NOMO-1 treated with DMSO at 0.1 percent for 48 hours (cell line): ENCODE measurements around the gene LYRM7.
"Not testable (repeated sequence)": the region's sequence is repeated elsewhere in the genome, so short reads cannot be mapped to it uniquely, and the experiment has no call there.

Experiments
- DNase-seq: peaks from one replicate; lab custom pipeline; 2025; ENCODE audit not compliant: unreplicated experiment; lab: John Stamatoyannopoulos, UW

LYRM7 gene

DNA sequence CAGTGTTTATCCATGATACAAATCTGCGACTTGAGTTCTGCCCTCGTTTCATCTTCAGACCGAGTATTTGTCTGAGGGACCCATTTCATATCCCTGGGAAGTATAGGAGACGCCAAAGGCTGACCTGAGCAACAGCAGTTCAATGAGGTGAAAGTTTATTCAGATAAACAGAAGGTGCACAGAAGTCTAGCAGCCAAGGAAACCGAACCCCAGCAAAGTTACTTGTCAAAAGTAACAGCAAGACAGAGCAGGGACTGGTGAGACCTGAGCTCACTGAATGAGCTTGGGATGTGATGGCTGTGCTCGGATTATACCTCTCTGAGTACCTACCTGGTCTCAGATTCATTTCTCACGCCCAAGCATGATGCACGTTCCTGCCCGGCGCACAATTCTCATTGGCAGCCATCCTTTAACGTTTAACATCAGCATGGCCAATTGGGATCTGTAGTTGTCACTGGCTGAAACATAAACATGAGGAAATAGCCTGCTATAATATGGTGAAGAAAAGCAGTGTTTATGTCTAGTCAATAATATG, 599 bp downstream of the LYRM7 start:
- DNase-seq: no peak

- DNase-seq: no peak
Measured at GRCh38 chr5:131180407-131180806, 9.7 kb downstream of the LYRM7 start.

GRCh38 chr5:131182839-131183238, 12.1 kb downstream of the LYRM7 start:
- DNase-seq: no peak

- DNase-seq: no peak
Measured at GRCh38 chr5:131185523-131186104, 14.9 kb downstream of the LYRM7 start.

- no peak for DNase-seq
Measured at GRCh38 chr5:131186561-131187256, 16.0 kb downstream of the LYRM7 start.

- no peak for DNase-seq
Measured at GRCh38 chr5:131193106-131193505, 22.4 kb downstream of the LYRM7 start.

GRCh38 chr5:131193897-131194296, 23.2 kb downstream of the LYRM7 start:
- DNase-seq: not testable (repeated sequence)

GRCh38 chr5:131194725-131195124, 24.0 kb downstream of the LYRM7 start:
- no peak for DNase-seq

GRCh38 chr5:131195696-131196095, 25.0 kb downstream of the LYRM7 start:
- no peak for DNase-seq

DNA sequence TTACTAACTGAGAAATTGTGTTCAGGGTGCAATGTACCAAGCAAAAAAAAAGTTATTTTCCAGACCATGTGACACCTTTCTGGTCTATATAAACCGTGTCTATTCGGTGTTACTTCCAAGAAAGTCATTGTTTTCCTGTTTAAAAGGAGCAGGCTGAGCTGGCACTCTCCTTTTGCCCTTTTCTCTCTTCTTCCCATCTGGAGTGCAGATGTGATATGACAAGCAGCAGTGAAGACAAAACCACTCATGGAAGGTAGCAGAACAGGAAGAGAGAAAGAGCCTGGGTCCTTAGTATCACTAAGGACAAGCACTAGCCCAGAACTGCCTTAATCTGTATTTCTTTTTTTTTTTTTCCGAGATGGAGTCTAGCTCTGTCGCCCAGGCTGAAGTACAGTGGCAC, 25.6 kb downstream of the LYRM7 start:
- no peak for DNase-seq

DNA sequence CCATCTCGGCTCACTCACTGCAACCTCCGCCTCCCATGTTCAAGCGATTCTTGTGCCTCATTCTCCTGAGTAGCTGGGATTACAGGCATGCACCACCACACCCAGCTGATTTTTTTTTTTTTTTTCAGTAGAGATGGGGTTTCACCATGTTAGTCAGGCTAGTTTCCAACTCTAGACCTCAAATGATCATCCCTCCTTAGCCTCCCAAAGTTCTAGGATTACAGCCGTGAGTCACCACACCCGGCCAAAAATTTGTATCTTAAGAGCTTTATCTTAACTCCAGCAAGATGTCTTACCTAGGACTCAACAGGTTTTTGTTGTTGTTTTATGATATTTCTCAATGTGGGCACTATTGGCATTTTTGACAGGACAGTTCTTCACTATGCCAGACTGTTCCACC, 27.9 kb downstream of the LYRM7 start:
- DNase-seq: no peak

DNA sequence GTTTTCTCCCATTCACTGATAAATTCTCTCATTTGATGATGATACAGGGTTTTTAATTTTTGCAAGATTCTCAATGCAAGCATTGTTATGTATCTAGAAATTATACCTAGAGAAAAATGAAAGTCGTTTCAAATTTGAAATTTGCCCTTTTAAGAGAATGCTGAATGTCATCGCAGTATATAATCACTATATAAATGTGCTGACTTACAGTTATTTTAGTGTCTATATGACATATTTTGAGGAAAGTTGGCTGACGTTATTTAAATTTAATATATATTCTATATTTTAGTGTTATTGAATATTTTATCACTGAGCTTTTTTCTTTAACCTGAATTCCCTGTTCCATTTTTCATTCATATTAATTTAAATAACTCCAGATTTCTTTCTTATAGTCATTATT, 29.8 kb downstream of the LYRM7 start:
- no peak for DNase-seq

DNA sequence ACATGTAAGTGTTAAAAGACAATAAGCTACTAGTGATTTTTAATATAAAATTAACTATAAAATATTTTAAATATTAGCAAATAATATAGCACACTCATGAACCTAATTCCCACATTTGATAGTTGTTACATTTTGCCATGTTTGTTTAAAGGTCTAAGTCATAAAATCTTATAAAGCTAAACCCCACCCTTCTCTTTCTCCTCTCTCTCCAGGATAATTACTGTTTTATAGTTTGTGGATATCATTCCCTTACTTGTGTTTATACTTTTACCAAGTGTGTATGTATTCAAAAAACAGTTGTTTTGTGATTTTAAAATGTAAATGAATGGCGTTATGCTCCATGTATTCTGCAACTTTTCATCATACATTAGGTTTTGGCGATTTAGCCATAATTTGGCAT, 34.2 kb downstream of the LYRM7 start:
- no peak for DNase-seq

DNA sequence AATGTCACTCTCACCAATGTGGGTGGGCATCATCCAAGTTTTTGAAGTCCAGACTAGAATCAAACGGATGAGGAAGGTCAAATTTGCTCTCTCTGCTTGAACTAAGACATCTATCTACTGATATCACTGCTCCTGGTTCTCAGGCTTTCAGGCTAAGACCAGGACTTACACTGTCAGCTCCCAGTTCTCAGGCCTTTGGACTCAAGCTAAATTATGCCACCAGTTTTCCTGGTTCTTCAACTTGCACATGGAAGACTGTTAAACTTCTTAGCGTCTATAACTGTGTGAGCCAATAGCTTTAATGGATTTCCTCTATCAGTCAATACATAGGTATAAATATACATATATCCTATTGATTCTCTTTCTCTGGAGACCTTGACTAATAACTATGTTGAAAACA, 35.3 kb downstream of the LYRM7 start:
- no peak for DNase-seq

- peak; percentile 88 for DNase-seq
Measured at GRCh38 chr5:131206772-131207171, 36.0 kb downstream of the LYRM7 start.

- no peak for DNase-seq
Measured at GRCh38 chr5:131209175-131209505, 38.4 kb downstream of the LYRM7 start.

DNA sequence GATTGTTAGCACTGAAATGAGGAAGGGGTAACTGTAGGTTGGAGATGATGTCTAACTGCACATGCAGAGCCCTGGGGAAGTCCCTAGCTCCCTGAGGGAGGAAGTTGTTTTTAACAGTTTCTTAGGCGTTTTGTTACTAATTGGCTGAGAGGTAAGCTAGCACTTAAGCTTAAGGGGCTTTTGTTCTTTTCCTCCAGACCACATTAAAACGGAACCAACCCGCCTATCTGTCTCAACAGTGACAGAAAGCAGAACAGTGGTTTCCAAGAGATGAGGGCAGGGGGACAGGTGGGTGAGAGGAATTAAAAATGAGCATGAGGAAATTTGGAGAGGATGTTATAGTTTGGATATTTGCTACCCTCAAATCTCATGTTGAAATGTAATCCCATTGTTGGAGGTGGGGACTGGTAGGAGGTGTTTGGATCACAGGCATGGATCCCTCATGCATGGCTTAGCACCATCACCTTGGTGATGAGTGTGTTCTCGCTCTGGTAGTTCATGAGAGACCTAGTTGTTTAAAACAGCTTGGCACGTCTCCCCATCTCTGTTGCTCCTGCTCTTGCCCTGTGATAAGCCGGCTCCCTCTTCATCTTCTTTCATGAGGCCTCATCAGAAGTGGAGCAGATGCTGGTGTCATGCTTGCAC, 38.9 kb downstream of the LYRM7 start:
- peak; percentile 99 for DNase-seq

DNA sequence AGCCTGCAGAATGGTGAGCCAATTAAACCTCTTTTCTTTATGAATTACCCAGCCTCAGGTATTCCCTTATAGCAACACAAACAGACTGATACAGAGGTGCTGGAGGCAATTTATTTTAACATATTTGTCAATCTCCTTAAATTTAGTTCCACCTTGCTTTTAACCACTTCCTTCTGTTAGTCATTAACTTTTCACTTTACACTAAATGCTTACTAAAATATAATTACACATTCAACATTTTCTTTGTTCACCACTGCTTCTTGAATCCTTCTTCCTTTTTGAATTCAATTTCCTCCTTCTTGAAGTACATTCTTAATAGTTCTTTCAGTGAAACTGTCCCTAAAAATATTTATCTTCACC, 39.4 kb downstream of the LYRM7 start:
- peak; percentile 57 for DNase-seq

- no peak for DNase-seq
Measured at GRCh38 chr5:131211669-131212068, 40.9 kb downstream of the LYRM7 start.

GRCh38 chr5:131212471-131213021, 41.8 kb downstream of the LYRM7 start:
- peak; percentile 71 for DNase-seq

DNA sequence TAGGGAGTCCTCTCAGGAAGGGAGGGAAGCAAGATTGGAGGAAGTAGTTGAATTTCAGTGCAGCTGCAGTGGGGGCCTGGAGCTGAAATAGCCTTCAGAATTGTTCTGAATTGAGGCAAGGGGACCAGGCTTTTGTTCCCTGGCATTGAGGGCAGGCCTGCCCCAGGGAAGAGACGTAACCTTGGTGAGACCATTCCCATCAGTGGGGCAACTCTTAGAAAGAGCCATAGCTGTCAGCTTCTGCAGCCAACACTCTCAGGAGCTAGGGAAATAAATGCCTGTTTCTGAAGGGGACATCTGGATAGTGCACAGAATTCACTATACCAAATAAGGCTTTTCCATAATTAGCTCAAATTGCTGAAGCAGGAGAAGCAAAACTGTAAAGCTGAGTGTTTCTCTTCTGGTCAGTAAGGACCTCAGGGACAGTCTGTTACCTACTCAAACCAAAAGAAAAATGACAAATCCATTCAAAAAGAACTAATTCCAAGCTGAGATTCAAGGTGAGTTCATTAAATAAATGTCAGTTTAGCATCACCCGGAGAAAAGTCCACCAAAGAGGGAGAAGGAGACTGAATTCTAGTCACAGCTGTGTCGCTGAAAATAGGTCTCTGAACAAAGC, 44.0 kb downstream of the LYRM7 start:
- DNase-seq: no peak

DNA sequence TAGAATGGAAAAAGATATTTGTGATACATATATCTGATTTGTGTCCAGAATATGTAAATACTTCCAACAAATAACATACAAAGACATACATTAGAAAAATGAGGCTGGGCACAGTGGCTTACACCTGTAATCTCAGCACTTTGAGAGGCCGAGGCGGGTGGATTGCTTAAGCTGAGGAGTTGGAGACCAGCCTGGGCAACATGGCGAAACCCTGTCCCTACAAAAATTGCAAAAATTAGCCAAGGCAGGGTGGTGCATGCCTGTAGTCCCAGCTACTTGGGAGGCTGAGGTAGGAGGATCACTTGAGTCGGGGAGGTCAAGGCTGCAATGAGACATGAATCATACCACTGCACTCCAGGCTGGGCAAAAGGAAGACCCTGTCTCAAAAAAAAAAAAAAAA, 47.0 kb downstream of the LYRM7 start:
- no peak for DNase-seq
